HepG2 (cell line): Measurements from ENCODE around the gene SDK1. TPM values are rescaled to one million over a fixed set of nuclear protein-coding genes. Genes with fewer than 3 reads are reported as not detected.

Source experiments
- ATAC-seq: fragments of 200-7000 bp; cut with Tn5 transposase; 3 replicates; pipeline ENCODE4 v1.9.1; 2020; ENCODE audit warnings: mild to moderate bottlenecking, moderate library complexity
- BruUV-seq: library from RNA; stranded (reverse); fragments of 400-500 nt; replicated peaks from 2 replicates; lab custom pipeline; 2021; lab: Mats Ljungman, UMichigan
- CTCF ChIA-PET: fragments of 300-600 bp; formaldehyde crosslinking; extraction: SDS; loops from one replicate; lab custom pipeline; 2021; ENCODE audit warnings: low total read pairs, inconsistent platforms, low intra/inter-chr PET ratio; lab: Yijun Ruan, JAX
- POLR2A ChIA-PET: fragments of 350-600 bp; sonication (Branson Sonifier 250); formaldehyde crosslinking; loops from one replicate; lab custom pipeline; 2020; ENCODE audit warnings: antibody characterized with exemption, inconsistent platforms; lab: Yijun Ruan, JAX
- DNase-seq: peaks from one replicate; pipeline ENCODE4 v3.0.0-alpha.2; 2015; ENCODE audit warnings: low spot score
- FAIRE-seq: peaks from 3 replicates; lab custom pipeline; 2011; peaks lifted over from hg19 to GRCh38; lab: Jason Lieb, UNC
- H2AFZ ChIP-seq: one replicate; pipeline ENCODE4 v1.6.1; 2011; ENCODE audit warnings: low read length, inconsistent platforms
- H3K27ac ChIP-seq: fragments of 300-600 bp; 3 replicates; pipeline ENCODE4 v1.8.0; 2011; ENCODE audit warnings: mixed run types, mild to moderate bottlenecking, mixed read lengths, low read length, inconsistent platforms; ENCODE audit not compliant: insufficient read depth; ENCODE audit errors: extremely low read length
- H3K27me3 ChIP-seq, 2 experiments: fragments of 200-600 bp in 1 of 2; 2 replicates in 1 of 2; 3 replicates in 1 of 2; pipeline versions ENCODE4 v1.6.0 to v1.8.0; 2011; ENCODE audit warnings: low read length in 2 of 2, mild to moderate bottlenecking in 2 of 2, moderate library complexity in 2 of 2, inconsistent platforms in 1 of 2; ENCODE audit not compliant: insufficient read depth in 2 of 2, control insufficient read depth in 1 of 2
- H3K36me3 ChIP-seq, 2 experiments: fragments of 200-600 bp in 1 of 2; replicated peaks in 1 of 2; 2 replicates in 1 of 2; 3 replicates in 1 of 2; pipeline versions ENCODE4 v1.5.1 to v1.8.0; 2011; ENCODE audit warnings: low read length in 2 of 2, inconsistent platforms in 1 of 2; ENCODE audit not compliant: insufficient read depth in 2 of 2, control insufficient read depth in 1 of 2
- H3K4me1 ChIP-seq: 2 replicates; pipeline ENCODE4 v1.5.1; 2012; ENCODE audit warnings: low read length, inconsistent platforms; ENCODE audit not compliant: insufficient read depth
- H3K4me2 ChIP-seq: 2 replicates; pipeline ENCODE4 v1.6.0; 2011; ENCODE audit warnings: low read depth, low read length, inconsistent platforms
- H3K4me3 ChIP-seq, 3 experiments: fragments of 200-600 bp in 1 of 3; sonication (generic), shearing (Covaris generic) in 1 of 3; replicated peaks in 1 of 3; 2 replicates each; pipeline ENCODE4 v1.5.1; 2011 to 2016; ENCODE audit warnings: low read length in 3 of 3, inconsistent platforms in 2 of 3, low read depth in 2 of 3, mild to moderate bottlenecking in 2 of 3, control low read depth in 1 of 3, mixed read lengths in 1 of 3; ENCODE audit not compliant: insufficient read depth in 1 of 3
- H3K79me2 ChIP-seq: one replicate; pipeline ENCODE4 v1.6.1; 2011; ENCODE audit warnings: low read length, inconsistent platforms; ENCODE audit not compliant: insufficient read depth
- H3K9ac ChIP-seq: 2 replicates; pipeline ENCODE4 v1.6.0; 2011; ENCODE audit warnings: mild to moderate bottlenecking, low read depth, low read length, inconsistent platforms; ENCODE audit not compliant: insufficient read depth
- H3K9me3 ChIP-seq: 2 replicates; pipeline ENCODE4 v1.5.1; 2012; ENCODE audit warnings: mild to moderate bottlenecking, low read length
- H4K20me1 ChIP-seq: 2 replicates; pipeline ENCODE4 v1.6.0; 2011; ENCODE audit warnings: inconsistent platforms, mild to moderate bottlenecking, low read length, moderate library complexity; ENCODE audit not compliant: insufficient read depth
- ATAD3A ChIP-seq: sonication (generic); formaldehyde crosslinking; IDR thresholded peaks from 2 replicates; pipeline ENCODE4 v1.4.0; 2020; ENCODE audit warnings: missing genetic modification reagents
- HOXA5 ChIP-seq: sonication (generic); formaldehyde crosslinking; IDR thresholded peaks from 2 replicates; pipeline ENCODE4 v1.4.0; 2020; ENCODE audit warnings: missing genetic modification reagents
- KDM3A ChIP-seq: IDR thresholded peaks from 2 replicates; pipeline ENCODE4 v1.6.1; 2018; ENCODE audit warnings: low read depth, missing compliant biosample characterization
- NR2F6 ChIP-seq, 2 experiments: IDR thresholded peaks; 2 replicates each; pipeline ENCODE4 v1.6.1; 2016; ENCODE audit warnings: antibody characterized with exemption in 1 of 2, mild to moderate bottlenecking in 1 of 2
- PCBP1 ChIP-seq: fragments of 200-400 bp; formaldehyde crosslinking; IDR thresholded peaks from 2 replicates; pipeline ENCODE4 v1.6.1; 2017; ENCODE audit warnings: mild to moderate bottlenecking, low read depth, low read length, borderline replicate concordance
- RNF2 ChIP-seq: fragments of 450-650 bp; conservative IDR thresholded peaks from 2 replicates; pipeline ENCODE4 v1.6.1; 2016; ENCODE audit warnings: low read depth
- SMARCC2 ChIP-seq: fragments of 450-650 bp; IDR thresholded peaks from 2 replicates; pipeline ENCODE4 v1.6.1; 2017; ENCODE audit warnings: antibody characterized with exemption, mild to moderate bottlenecking
- TEAD2 ChIP-seq: sonication (generic); formaldehyde crosslinking; IDR thresholded peaks from 2 replicates; pipeline ENCODE4 v1.9.0; 2021; ENCODE audit warnings: missing genetic modification reagents
- ZNF101 ChIP-seq: sonication (generic); formaldehyde crosslinking; IDR thresholded peaks from 2 replicates; pipeline ENCODE4 v1.4.0; 2020; ENCODE audit warnings: mild to moderate bottlenecking, low read depth, missing genetic modification reagents, borderline replicate concordance
- ZNF121 ChIP-seq: sonication (generic); formaldehyde crosslinking; IDR thresholded peaks from 2 replicates; pipeline ENCODE4 v1.5.0; 2020; ENCODE audit warnings: mild to moderate bottlenecking, missing genetic modification reagents
- ZNF3 ChIP-seq: IDR thresholded peaks from 2 replicates; pipeline ENCODE4 v1.7.0; 2017; ENCODE audit warnings: inconsistent platforms
- ZNF510 ChIP-seq: sonication (generic); formaldehyde crosslinking; IDR thresholded peaks from 2 replicates; pipeline ENCODE4 v1.4.0; 2020; ENCODE audit warnings: low read depth, mild to moderate bottlenecking, missing genetic modification reagents
- ZNF597 ChIP-seq: sonication (generic); formaldehyde crosslinking; IDR thresholded peaks from 2 replicates; pipeline ENCODE4 v1.5.0; 2020; ENCODE audit warnings: missing genetic modification reagents
- ZNF710 ChIP-seq: sonication (generic); formaldehyde crosslinking; IDR thresholded peaks from 2 replicates; pipeline ENCODE4 v1.5.0; 2020; ENCODE audit warnings: mild to moderate bottlenecking, missing genetic modification reagents, borderline replicate concordance
- WGBS: methylation state at CpG from one replicate; pipeline ENCODE4 v1.1.6; 2017; ENCODE audit warnings: low lambda C conversion rate; 5-methylcytosine and 5-hydroxymethylcytosine counted together
- in situ Hi-C: cut with HindIII; loops from 2 replicates; pipeline ENCODE4 v1.10.0; 2017; ENCODE audit warnings: low pct_unique_long_range_greater_than_20kb; ENCODE audit not compliant: extremely low pct_ligation_motif_present
- intact Hi-C: fragments of 100-400 bp; cut with micrococcal nuclease; formaldehyde crosslinking; loops from one replicate; pipeline ENCODE4 v1.10.0; 2022; ENCODE audit not compliant: unreplicated experiment
- polyA plus RNA-seq, 8 experiments: library from polyadenylated mRNA; depleted of rRNA in 3 of 8; stranded (reverse) in 7 of 8; unstranded in 1 of 8; fragments of >200 nt; fragmentation: Illumina TruSeq in 4 of 8; extraction: Trizol in 4 of 8; gene quantifications; 2 replicates each; pipeline versions ENCODE4 v1.2.1 to v1.2.3, GENCODE V29; 2011 to 2016; ENCODE audit warnings: low read depth in 4 of 8, missing spikeins in 1 of 8, mixed read lengths in 1 of 8; ENCODE audit not compliant: insufficient read depth in 1 of 8
- total RNA-seq, 5 experiments: library from RNA; depleted of rRNA; stranded (reverse); fragments of >200 nt; fragmentation: Illumina TruSeq; extraction: Trizol; gene quantifications; 2 replicates each; pipeline ENCODE4 v1.2.3, GENCODE V29; 2016; ENCODE audit warnings: low read depth in 1 of 5
- TF ChIP-seq, protein P1 (sequence below): IDR thresholded peaks from 2 replicates; pipeline ENCODE4 v1.6.1; 2016; ENCODE audit warnings: missing biosample characterization, missing genetic modification reagents, low read depth
- TF ChIP-seq, protein P2 (sequence below): sonication (generic); formaldehyde crosslinking; IDR thresholded peaks from 2 replicates; pipeline ENCODE4 v1.8.1; 2023; ENCODE audit warnings: mild to moderate bottlenecking, inconsistent platforms, moderate library complexity, missing genetic modification reagents, borderline replicate concordance
- TF ChIP-seq, protein P3 (sequence below): sonication (generic); formaldehyde crosslinking; IDR thresholded peaks from 2 replicates; pipeline ENCODE4 v1.4.0; 2020; ENCODE audit warnings: mild to moderate bottlenecking, missing genetic modification reagents

SDK1 gene
- total and polyA plus RNA-seq, 2 of the 13 experiments (the other 11 are each of a cell fraction or from before 2014, with no cell fraction given), result 0.35 to 2.4 TPM

- no peak for DNase-seq
- Histone ChIP-seq H3K27me3 (no peaks in the 10 kb centered on the region), H3K9ac (no peak overlapping the region), H2AFZ (no peak overlapping the region), H3K9me3 (no peaks in the 10 kb centered on the region), H3K4me3 (no peak overlapping the region), H3K4me1 (no peaks in the 10 kb centered on the region), H4K20me1 (no peaks in the 10 kb centered on the region), H3K27ac (no peak overlapping the region), H3K4me2 (no peak overlapping the region), H3K79me2 (no peaks in the 10 kb centered on the region), H3K36me3 (no peaks in the 10 kb centered on the region)
- ChIA-PET POLR2A (no interaction called here), CTCF (no interaction called here)
- no peak for FAIRE-seq
- BruUV-seq, result no TSS peak
- in situ Hi-C loops, result no loop called here
- no peak for ATAC-seq
- 94% methylated on average over 6 of the region's 6 CpGs for WGBS
- intact Hi-C loops, result no loop called here
- TF ChIP-seq RNF2, result no peak
- no peak for TF ChIP-seq ZNF710 (CRISPR knock-in tag)
- no peak for TF ChIP-seq SMARCC2
- TF ChIP-seq, protein P1, sequence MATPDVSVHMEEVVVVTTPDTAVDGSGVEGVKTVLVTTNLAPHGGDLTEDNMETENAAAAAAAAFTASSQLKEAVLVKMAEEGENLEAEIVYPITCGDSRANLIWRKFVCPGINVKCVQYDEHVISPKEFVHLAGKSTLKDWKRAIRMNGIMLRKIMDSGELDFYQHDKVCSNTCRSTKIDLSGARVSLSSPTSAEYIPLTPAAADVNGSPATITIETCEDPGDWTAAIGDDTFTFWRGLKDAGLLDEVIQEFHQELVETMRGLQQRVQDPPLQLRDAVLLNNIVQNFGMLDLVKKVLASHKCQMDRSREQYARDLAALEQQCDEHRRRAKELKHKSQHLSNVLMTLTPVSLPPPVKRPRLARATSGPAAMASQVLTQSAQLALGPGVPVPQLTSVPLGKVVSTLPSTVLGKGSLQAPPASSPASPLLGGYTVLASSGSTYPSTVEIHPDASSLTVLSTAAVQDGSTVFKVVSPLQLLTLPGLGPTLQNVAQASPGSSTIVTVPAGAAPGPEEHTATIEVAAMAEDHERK (CRISPR knock-in tag), result no peak
- no peak for TF ChIP-seq ZNF101 (CRISPR knock-in tag)
- no peak for TF ChIP-seq TEAD2 (CRISPR knock-in tag)
- no peak for TF ChIP-seq ZNF3
- no peak for TF ChIP-seq NR2F6 (IDR thresholded peaks at IDR 0.05)
- no peak for TF ChIP-seq NR2F6 (CRISPR knock-in tag; IDR thresholded peaks at IDR 0.05)
- TF ChIP-seq HOXA5 (CRISPR knock-in tag), result no peak
- TF ChIP-seq ZNF510 (CRISPR knock-in tag), result no peak
- no peak for TF ChIP-seq PCBP1
- TF ChIP-seq ZNF121 (CRISPR knock-in tag), result no peak
- TF ChIP-seq KDM3A, result no peak
- no peak for TF ChIP-seq ZNF597 (CRISPR knock-in tag)
- TF ChIP-seq ATAD3A, result no peak
- TF ChIP-seq, protein P2, sequence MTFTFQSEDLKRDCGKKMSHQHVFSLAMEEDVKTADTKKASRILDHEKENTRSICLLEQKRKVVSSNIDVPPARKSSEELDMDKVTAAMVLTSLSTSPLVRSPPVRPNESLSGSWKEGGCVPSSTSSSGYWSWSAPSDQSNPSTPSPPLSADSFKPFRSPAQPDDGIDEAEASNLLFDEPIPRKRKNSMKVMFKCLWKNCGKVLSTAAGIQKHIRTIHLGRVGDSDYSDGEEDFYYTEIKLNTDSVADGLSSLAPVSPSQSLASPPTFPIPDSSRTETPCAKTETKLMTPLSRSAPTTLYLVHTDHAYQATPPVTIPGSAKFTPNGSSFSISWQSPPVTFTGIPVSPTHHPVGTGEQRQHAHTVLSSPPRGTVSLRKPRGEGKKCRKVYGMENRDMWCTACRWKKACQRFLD (CRISPR knock-in tag), result no peak
- TF ChIP-seq, protein P3, sequence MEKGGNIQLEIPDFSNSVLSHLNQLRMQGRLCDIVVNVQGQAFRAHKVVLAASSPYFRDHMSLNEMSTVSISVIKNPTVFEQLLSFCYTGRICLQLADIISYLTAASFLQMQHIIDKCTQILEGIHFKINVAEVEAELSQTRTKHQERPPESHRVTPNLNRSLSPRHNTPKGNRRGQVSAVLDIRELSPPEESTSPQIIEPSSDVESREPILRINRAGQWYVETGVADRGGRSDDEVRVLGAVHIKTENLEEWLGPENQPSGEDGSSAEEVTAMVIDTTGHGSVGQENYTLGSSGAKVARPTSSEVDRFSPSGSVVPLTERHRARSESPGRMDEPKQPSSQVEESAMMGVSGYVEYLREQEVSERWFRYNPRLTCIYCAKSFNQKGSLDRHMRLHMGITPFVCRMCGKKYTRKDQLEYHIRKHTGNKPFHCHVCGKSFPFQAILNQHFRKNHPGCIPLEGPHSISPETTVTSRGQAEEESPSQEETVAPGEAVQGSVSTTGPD, result no peak
Observed at GRCh38 chr7:3537210-3537875, 236.3 kb downstream of the SDK1 start.
